Stomach (tissue), 9 donors: ENCODE measurements around the gene RPL41. TPM values are rescaled to one million over a fixed set of nuclear protein-coding genes. Genes with fewer than 3 reads are reported as not detected.

Experiments
- DNase-seq, 2 donors: peaks; one replicate each; pipeline versions ENCODE4 v3.0.0 to v3.0.0-alpha.2; 2013 to 2019
- H3K27ac ChIP-seq, 5 donors: fragments of 200-600 bp in 4 of 5; sonication (generic) in 4 of 5; one replicate each; pipeline ENCODE4 v1.5.1; 2013 to 2019; ENCODE audit warnings: mild to moderate bottlenecking in 1 of 5, moderate library complexity in 1 of 5
- H3K27me3 ChIP-seq, 3 donors: fragments of 200-600 bp; sonication (generic); one replicate each; pipeline ENCODE4 v1.5.1; 2017 to 2019; ENCODE audit warnings: mixed run types in 1 of 3
- H3K36me3 ChIP-seq, 4 donors: fragments of 200-600 bp; sonication (generic); 1 replicate in 3 of 4; 2 replicates in 1 of 4; pipeline ENCODE4 v1.5.1; 2016 to 2019
- H3K4me1 ChIP-seq, 4 donors: fragments of 200-600 bp; sonication (generic); one replicate each; pipeline ENCODE4 v1.5.1; 2016 to 2019
- H3K4me3 ChIP-seq, 4 donors: fragments of 200-600 bp; sonication (generic) in 3 of 4; one replicate each; pipeline ENCODE4 v1.5.1; 2016 to 2019; ENCODE audit warnings: mild to moderate bottlenecking in 1 of 4
- H3K9me3 ChIP-seq, 4 donors: fragments of 200-600 bp; sonication (generic); one replicate each; pipeline ENCODE4 v1.5.1; 2016 to 2019
- CTCF ChIP-seq, 7 experiments: fragments of 450-650 bp in 4 of 7; fragments of 200-600 bp in 3 of 7; sonication (generic) in 3 of 7; IDR thresholded peaks; one replicate each; pipeline ENCODE4 v1.5.1; 2016 to 2019; ENCODE audit warnings: antibody characterized with exemption in 7 of 7, control low read depth in 2 of 7, mild to moderate bottlenecking in 1 of 7
- EP300 ChIP-seq: sonication (generic); formaldehyde crosslinking; IDR thresholded peaks from one replicate; pipeline ENCODE4 v1.6.1; 2017; ENCODE audit warnings: antibody characterized with exemption
- POLR2A ChIP-seq, 4 donors: fragments of 450-650 bp; IDR thresholded peaks; one replicate each; pipeline ENCODE4 v1.6.1; 2016; ENCODE audit warnings: antibody characterized with exemption in 4 of 4, control low read depth in 2 of 4, mild to moderate bottlenecking in 1 of 4, moderate library complexity in 1 of 4
- POLR2AphosphoS5 ChIP-seq, 3 donors: sonication (generic); formaldehyde crosslinking; IDR thresholded peaks; one replicate each; pipeline ENCODE4 v1.6.1; 2016; ENCODE audit warnings: antibody characterized with exemption in 3 of 3
- WGBS, 5 donors: extraction: QIAGEN DNeasy Blood & Tissue Kit in 3 of 5; methylation state at CpG; one replicate each; pipeline versions ENCODE4 v1.1.5 to v1.1.7; 2013 to 2018; 5-methylcytosine and 5-hydroxymethylcytosine counted together
- intact Hi-C: fragments of 100-400 bp; cut with DNase I; formaldehyde crosslinking; loops from one replicate; pipeline ENCODE4 v1.15.1; 2023; ENCODE audit warnings: low total_unique reads
- polyA plus RNA-seq, 3 donors: library from polyadenylated mRNA; stranded (reverse); fragments of 200-250 nt; gene quantifications; one replicate each; pipeline ENCODE4 v1.2.3, GENCODE V29; 2013
- total RNA-seq, 5 donors: library from RNA; depleted of rRNA; stranded (reverse); fragments of >200 nt; gene quantifications; one replicate each; pipeline versions ENCODE4 v1.1.0 to v1.2.3, GENCODE V29; 2014 to 2016
- donor health status: healthy with polysubstance abuse.
- donor health status: Bipolar disorder and iron deficiency.
- donor health status: healthy.

Gene RPL41
- total and polyA plus RNA-seq, 8 donors, result 1,483 to 8,449 (median 3,157) TPM

- H3K36me3 ChIP-seq, result peaks cover 12 to 32% (median 21%) of the 10 kb centered on the region in 4 donors
- H3K4me1 ChIP-seq, result peaks cover 28 to 70% (median 56%) of the 10 kb centered on the region in 4 donors
- 33 to 58% (median 42%) methylated on average over 3 of the region's 3 CpGs for WGBS, 5 donors
- H3K9me3 ChIP-seq, result no peaks in the 10 kb centered on the region
- intact Hi-C loops, result no loop called here
- H3K27me3 ChIP-seq, result no peaks in the 10 kb centered on the region
- no peak for DNase-seq
- peak overlapping the region in 4 of 5 donors; percentile 88 to 97 (median 94) for H3K27ac ChIP-seq
- no peak for TF ChIP-seq EP300
- H3K4me3 ChIP-seq, result peak overlapping the region in 1 of 4 donors; percentile 67
These were observed 10.4 kb downstream of the RPL41 start for GRCh38 chr12:56126732-56127239.

GRCh38 chr12:56127485-56127887, 11.1 kb downstream of the RPL41 start:
- Histone ChIP-seq H3K36me3 (peaks cover 19 to 32% (median 23%) of the 10 kb centered on the region in 4 donors), H3K4me3 (peak overlapping the region; percentile 32 to 93 (median 73)), H3K27ac (peak overlapping the region; percentile 53 to 97 (median 93)), H3K27me3 (no peaks in the 10 kb centered on the region), H3K4me1 (peaks cover 28 to 68% (median 53%) of the 10 kb centered on the region in 4 donors), H3K9me3 (no peaks in the 10 kb centered on the region)
- DNase-seq, result no peak
- 0 to 2% (median 0%) methylated on average over 8 of the region's 8 CpGs for WGBS, 5 donors
- intact Hi-C loops, result no loop called here
- no peak for TF ChIP-seq EP300
- peak in 1 of 3 donors; percentile 14 for TF ChIP-seq POLR2AphosphoS5 (IDR thresholded peaks at IDR 0.05)
- peak in 1 of 4 donors; percentile 26 for TF ChIP-seq POLR2A (IDR thresholded peaks at IDR 0.05)

- TF ChIP-seq CTCF (IDR thresholded peaks at IDR 0.05) (no peak), EP300 (no peak), POLR2AphosphoS5 (IDR thresholded peaks at IDR 0.05) (peak; percentile 96 to 98 (median 98)), POLR2A (IDR thresholded peaks at IDR 0.05) (peak in 2 of 4 donors; percentile 49 to 81)
- H3K4me1 ChIP-seq, result peaks cover 28 to 62% (median 52%) of the 10 kb centered on the region in 4 donors
- intact Hi-C loops, result no loop called here
- peaks cover 25 to 33% (median 29%) of the 10 kb centered on the region in 4 donors for H3K36me3 ChIP-seq
- H3K27ac ChIP-seq, result peak within 1 kb of the TSS; percentile 85 to 97 (median 93)
- 0 to 1% (median 0%) methylated on average over 35 to 49 of the region's 49 CpGs for WGBS, 5 donors
- no peaks in the 10 kb centered on the region for H3K27me3 ChIP-seq
- peak; percentile 99 to 100 for DNase-seq
- no peaks in the 10 kb centered on the region for H3K9me3 ChIP-seq
- H3K4me3 ChIP-seq, result peak within 1 kb of the TSS; percentile 67 to 93 (median 77)
These were observed 11.6 kb downstream of the RPL41 start, which contains the start of gene ESYT1 for GRCh38 chr12:56127888-56128669. Gene ESYT1, plus strand, starts transcription at chr12:56128267. Its CDS starts 53 bp downstream, at chr12:56128320.

GRCh38 chr12:56128670-56129205, 12.3 kb downstream of the RPL41 start:
- Histone ChIP-seq H3K27me3 (no peaks in the 10 kb centered on the region), H3K9me3 (no peaks in the 10 kb centered on the region), H3K36me3 (peaks cover 31 to 36% (median 35%) of the 10 kb centered on the region in 4 donors), H3K4me3 (peak overlapping the region; percentile 67 to 93 (median 77)), H3K27ac (peak overlapping the region; percentile 85 to 97 (median 93)), H3K4me1 (peaks cover 28 to 58% (median 49%) of the 10 kb centered on the region in 4 donors)
- intact Hi-C loops, result no loop called here
- 0% methylated on average over 20 of the region's 20 CpGs for WGBS, 5 donors
- peak in 1 of 2 donors; percentile 66 for DNase-seq
- TF ChIP-seq CTCF (IDR thresholded peaks at IDR 0.05) (no peak), POLR2AphosphoS5 (IDR thresholded peaks at IDR 0.05) (no peak), POLR2A (IDR thresholded peaks at IDR 0.05) (no peak), EP300 (no peak)
